NCI-H345 (cell line): ENCODE data around the gene KLHL11.
"Not testable (repeated sequence)": the region's sequence is repeated elsewhere in the genome, so short reads cannot be mapped to it uniquely, and the experiment has no call there.

Experiments used
- DNase-seq: peaks from one replicate; lab custom pipeline; 2025; lab: John Stamatoyannopoulos, UW

Gene KLHL11

GRCh38 chr17:41888332-41888965 is 23.2 kb upstream of the KLHL11 start:
- no peak for DNase-seq

GRCh38 chr17:41885733-41886132 is 20.5 kb upstream of the KLHL11 start:
- no peak for DNase-seq

GRCh38 chr17:41882756-41883155 is 17.5 kb upstream of the KLHL11 start:
- no peak for DNase-seq

- no peak for DNase-seq
Measured at GRCh38 chr17:41880130-41880529, 14.9 kb upstream of the KLHL11 start.

- not testable (repeated sequence) for DNase-seq
Measured at GRCh38 chr17:41874293-41874670, 9.1 kb upstream of the KLHL11 start.

- DNase-seq = no peak
Measured at GRCh38 chr17:41873559-41874292, 8.5 kb upstream of the KLHL11 start.

GRCh38 chr17:41871789-41872188 is 6.6 kb upstream of the KLHL11 start:
- no peak for DNase-seq

- DNase-seq = no peak
Measured at GRCh38 chr17:41870627-41871026, 5.4 kb upstream of the KLHL11 start.

GRCh38 chr17:41870097-41870496 is 4.9 kb upstream of the KLHL11 start:
- DNase-seq = no peak

GRCh38 chr17:41869426-41869825 is 4.2 kb upstream of the KLHL11 start:
- no peak for DNase-seq

- DNase-seq = no peak
Measured at GRCh38 chr17:41868568-41868967, 3.3 kb upstream of the KLHL11 start.

- DNase-seq = no peak
Measured at GRCh38 chr17:41865596-41865893, 322 bp upstream of the KLHL11 start.

- no peak for DNase-seq
Measured at GRCh38 chr17:41864498-41864835, 756 bp downstream of the KLHL11 start.

GRCh38 chr17:41863074-41863848 is 2.0 kb downstream of the KLHL11 start:
- no peak for DNase-seq

- DNase-seq = no peak
Measured at GRCh38 chr17:41860254-41860931, 4.8 kb downstream of the KLHL11 start.

- not testable (repeated sequence) for DNase-seq
Measured at GRCh38 chr17:41851382-41851781, 13.8 kb downstream of the KLHL11 start.

GRCh38 chr17:41849251-41849990 is 15.8 kb downstream of the KLHL11 start:
- no peak for DNase-seq

GRCh38 chr17:41848788-41849187 is 16.4 kb downstream of the KLHL11 start:
- no peak for DNase-seq

- no peak for DNase-seq
Measured at GRCh38 chr17:41844971-41845370, 20.3 kb downstream of the KLHL11 start.

GRCh38 chr17:41840781-41841180 is 24.4 kb downstream of the KLHL11 start:
- not testable (repeated sequence) for DNase-seq

GRCh38 chr17:41839448-41839847 is 25.8 kb downstream of the KLHL11 start:
- not testable (repeated sequence) for DNase-seq
